H1 (cell line): ENCODE results near the gene KIAA0586. TPM values are rescaled to one million over a fixed set of nuclear protein-coding genes. Genes with fewer than 3 reads are reported as not detected.

Experiments used
- HDAC6 ChIP-seq: IDR thresholded peaks from one replicate; pipeline ENCODE4 v1.7.1; 2012; ENCODE audit warnings: low read depth, mild to moderate bottlenecking, inconsistent platforms, low read length, moderate library complexity
- PHF8 ChIP-seq: fragments of 200-600 bp; sonication (generic); conservative IDR thresholded peaks from 2 replicates; pipeline ENCODE4 v1.7.1; 2012; ENCODE audit warnings: low read depth, mild to moderate bottlenecking, inconsistent platforms, low read length, moderate library complexity
- POLR2A ChIP-seq, 2 experiments: IDR thresholded peaks; 1 replicate in 1 of 2; 2 replicates in 1 of 2; pipeline ENCODE4 v1.6.1; 2011; ENCODE audit warnings: low read depth in 2 of 2, low read length in 2 of 2, mild to moderate bottlenecking in 2 of 2; ENCODE audit errors: control extremely low read depth in 1 of 2
- POLR2AphosphoS5 ChIP-seq: IDR thresholded peaks from 2 replicates; pipeline ENCODE4 v1.6.1; 2011; ENCODE audit warnings: low read depth, low read length
- SIRT6 ChIP-seq: IDR thresholded peaks from one replicate; pipeline ENCODE4 v1.7.1; 2012; ENCODE audit warnings: low read length, inconsistent platforms
- SP1 ChIP-seq: IDR thresholded peaks from 2 replicates; pipeline ENCODE4 v1.6.1; 2011; ENCODE audit warnings: low read depth, low read length
- polyA plus RNA-seq, 7 experiments: library from polyadenylated mRNA; depleted of rRNA in 3 of 7; stranded (reverse) in 5 of 7; unstranded in 2 of 7; fragments of >200 nt in 5 of 7; fragments of 200-250 nt in 2 of 7; gene quantifications; 1 replicate in 5 of 7; 2 replicates in 1 of 7; 4 replicates in 1 of 7; pipeline versions ENCODE4 v1.2.1 to v1.2.3, GENCODE V29; 2011 to 2013; ENCODE audit warnings: missing spikeins in 2 of 7, mixed read lengths in 2 of 7
- total RNA-seq: library from RNA; stranded (reverse); fragmentation: NEBNext Ultra II Directional; extraction: Animal tissue kit (Norgen Biotek cat#: 25700); gene quantifications from 2 replicates; pipeline ENCODE4 v1.2.1, GENCODE V29; 2021

KIAA0586 gene
- total and polyA plus RNA-seq, 2 of the 8 experiments (the other 6 are each of a cell fraction or from before 2014, with no cell fraction given): 7.2 to 24.8 TPM

DNA sequence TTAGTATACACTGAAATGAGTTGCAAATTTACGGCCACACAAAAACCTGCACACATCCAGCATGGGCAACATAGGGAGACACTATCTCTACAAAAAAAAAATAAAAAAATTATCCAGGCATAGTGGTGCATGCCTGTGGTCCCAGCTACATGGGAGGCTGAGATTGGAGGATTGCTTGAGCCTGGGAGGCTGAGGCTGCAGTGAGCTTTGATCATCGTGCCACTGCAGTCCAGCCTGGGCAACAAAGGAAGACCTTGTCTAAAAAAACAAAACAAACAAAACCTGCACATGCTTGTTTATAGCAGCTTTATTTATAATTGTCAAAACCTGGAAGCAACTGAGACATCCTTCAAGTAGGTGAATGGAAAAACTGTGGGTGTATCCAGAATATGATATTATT lies 36.7 kb upstream of the KIAA0586 start (continued):
- TF ChIP-seq HDAC6 (no peak), POLR2A (IDR thresholded peaks at IDR 0.05; ENCODE audit: control extremely low read depth in 1 of 2, low read depth in 2 of 2, low read length in 2 of 2) (no peak), PHF8 (no peak), SP1 (no peak), POLR2AphosphoS5 (no peak), SIRT6 (no peak)
